HG03439 (cell line): ENCODE data around the gene RAD51B.
"Not testable (repeated sequence)": the region's sequence is repeated elsewhere in the genome, so short reads cannot be mapped to it uniquely, and the experiment has no call there.

Source experiments
- ATAC-seq: cut with Tn5 transposase; IDR thresholded peaks from one replicate; pipeline ENCODE4 v1.9.1; 2021; ENCODE audit warnings: mild to moderate bottlenecking, moderate library complexity; ENCODE audit not compliant: unreplicated experiment

The RAD51B gene

DNA sequence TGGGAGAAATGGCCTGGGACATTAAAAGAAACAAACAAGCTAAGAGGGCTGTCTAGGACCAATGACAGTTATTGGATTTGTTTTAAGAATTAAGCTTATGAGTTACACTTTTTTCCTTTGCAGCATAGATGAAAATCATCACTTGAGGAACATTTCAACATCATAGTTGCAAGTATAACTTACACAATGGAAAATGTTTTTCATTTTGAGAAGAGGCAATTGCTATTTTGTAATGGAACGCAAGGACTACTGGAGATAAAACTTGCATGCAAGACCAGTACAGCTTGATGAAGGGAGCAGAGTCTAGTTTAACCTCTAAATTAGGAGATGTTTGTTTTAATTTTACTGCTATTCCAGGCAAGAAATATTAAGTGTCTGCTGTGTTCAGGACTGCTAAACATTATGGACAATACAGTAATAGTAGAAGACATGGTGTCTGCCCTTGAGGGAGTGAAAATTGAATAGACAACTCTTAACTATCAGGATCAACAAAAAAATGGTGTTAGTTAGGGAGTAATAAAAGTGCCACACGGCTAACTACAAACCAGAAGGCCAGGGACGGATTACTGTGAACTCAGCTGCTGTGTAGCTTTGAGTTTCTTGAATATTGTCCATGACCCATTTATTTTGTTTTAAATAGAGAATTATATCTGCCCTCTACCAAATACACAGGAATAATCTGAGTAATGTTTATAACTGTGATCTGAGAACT lies 374.5 kb downstream of the RAD51B start:
- ATAC-seq = no peak

DNA sequence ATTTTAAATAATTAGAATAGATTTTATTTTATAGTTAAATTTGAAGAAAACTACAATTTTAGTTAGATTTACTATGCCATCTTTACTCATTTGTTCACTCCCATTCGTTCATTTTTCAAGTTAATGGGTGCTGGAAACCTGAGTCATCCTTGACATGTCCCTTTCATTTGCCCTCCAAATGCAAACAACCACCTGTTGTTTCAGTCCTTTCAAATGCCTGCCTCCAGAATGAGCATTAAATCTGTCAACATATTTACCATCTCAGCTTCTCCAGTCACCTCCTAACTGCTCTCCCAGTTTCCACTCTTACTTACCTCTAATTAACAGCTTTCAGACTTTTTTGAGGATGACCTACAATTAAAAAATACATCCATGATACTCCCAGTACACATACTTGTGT lies 375.5 kb downstream of the RAD51B start:
- no peak for ATAC-seq

DNA sequence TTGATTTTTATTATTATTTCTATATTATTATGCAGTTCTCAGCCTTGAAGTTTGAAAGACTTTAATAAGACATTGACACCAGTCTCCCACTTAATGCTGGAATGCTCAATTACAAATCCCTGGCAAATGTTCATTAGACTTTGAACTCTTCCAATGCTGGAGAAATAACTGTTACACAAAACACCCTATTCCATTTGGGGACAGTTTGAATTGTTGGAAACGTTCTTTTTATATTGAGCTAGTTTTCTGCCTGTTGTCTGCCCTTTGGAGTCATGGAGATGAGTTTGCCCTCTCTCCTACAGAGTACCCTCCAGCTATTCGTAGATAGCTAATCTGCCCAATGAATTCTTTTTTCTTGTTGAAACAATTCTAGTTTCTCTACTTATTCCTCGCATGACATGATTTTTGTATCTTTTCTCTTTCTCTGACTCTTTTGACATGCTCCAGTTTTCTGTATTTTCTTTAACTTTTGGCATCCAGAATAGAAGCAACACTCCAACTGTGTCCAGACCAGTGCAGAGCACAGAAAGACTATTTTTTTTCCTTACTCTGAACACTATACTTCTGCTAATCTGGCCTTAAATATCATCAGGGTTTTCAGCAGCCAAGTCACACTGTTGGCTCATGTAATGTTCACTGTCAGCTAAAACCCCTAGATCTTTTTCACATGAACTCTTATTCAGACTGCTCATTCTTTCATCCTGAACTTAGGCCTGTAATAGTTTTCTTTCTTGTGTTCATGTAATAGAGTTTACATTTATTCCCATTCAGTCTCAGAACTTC lies 379.3 kb downstream of the RAD51B start:
- no peak for ATAC-seq

DNA sequence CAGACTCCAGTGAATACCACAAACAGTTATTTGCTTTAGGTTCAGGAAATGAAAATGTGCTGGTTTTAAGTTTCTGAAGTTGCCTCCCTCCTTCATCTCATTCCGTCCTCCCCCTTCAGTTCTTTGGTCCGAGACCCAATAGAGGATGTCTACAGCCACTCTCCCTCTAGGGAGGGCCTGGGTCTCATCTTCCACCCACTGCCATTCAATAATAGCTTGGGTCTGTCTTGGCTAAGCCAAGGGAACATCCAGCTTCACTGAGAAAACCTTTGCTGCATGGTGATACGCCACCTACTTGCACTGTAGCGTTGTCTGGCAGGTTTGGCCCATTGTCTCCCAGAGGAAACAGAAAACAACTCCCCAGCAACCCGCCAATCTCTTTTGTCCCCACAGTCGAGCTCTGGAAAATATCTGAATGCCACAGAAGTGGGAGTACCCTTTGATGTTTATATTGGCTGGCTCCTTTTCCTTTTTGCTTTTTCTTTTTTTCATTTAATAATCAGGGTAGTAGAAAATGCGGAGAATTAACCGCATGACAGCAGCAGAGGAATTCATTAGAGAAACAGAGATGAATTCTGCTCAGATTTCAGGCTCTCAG lies 380.1 kb downstream of the RAD51B start:
- no peak for ATAC-seq

DNA sequence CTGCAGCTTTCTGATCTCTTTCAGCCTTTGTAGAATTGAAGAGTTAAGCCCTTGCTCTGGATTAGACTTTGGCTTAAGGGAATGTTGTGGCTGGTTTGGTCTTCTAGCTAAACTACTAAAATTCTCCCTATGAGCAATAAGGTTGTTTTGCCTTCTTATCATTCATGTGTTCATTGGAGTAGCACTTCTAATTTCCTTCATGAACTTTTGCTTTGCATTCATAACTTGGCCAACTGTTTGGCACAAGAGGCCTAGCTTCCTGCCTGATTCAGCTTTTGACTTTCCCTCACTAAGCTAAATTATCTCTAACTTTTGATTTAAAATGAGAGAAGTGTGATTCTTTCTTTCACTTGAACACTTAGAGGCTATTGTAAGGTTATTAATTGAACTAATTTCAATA lies 384.3 kb downstream of the RAD51B start:
- no peak for ATAC-seq

DNA sequence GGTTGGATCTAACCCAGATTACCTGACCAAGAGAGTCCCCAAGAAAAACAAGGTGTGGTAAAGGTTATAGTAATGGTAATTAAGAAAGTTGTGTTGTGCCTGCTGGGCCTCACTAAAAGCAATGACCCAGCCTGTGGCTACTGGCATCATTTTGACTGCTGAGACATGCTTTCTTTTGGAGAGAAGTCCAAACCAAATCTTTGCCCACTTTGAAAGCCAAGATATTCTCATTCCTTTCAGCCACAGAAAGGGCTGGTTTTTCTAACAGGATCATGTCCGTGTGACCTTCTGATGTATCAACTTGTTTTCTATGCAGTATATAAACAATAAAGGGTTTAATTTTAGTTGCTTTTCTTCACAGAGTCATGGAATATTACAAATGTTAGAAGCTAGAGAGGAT lies 388.6 kb downstream of the RAD51B start:
- no peak for ATAC-seq

DNA sequence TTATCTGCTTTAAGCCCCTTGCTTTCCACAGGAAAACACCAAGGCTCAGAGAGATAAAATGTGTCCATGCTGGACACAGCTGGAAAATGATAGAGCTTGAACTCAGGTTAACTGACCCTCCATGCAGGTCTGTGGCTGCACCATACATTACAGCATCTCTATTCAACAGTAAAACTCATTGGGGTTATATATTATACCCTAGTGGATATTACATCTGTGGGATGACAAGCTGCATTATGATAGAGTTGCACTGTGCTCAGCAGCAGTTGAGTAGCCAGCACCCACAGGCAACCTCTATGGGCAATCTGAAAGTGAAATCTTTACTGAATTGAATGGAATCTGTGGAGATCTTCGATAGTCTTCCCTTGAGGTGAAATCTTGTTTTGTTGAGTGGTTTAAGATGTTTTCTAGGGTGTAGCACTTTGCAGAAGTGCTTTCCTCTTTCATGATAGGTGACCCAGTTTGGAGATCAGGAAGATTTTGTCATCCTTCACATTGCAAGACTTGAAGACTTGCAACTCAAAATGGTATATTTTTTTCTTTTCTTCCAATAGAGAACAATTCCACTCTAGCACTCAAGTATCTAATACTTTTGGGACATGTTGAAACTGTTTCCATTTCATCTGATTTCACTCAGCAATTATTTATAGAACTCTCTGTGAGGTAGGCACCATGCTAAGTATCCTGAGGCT lies 389.2 kb downstream of the RAD51B start:
- ATAC-seq = no peak

DNA sequence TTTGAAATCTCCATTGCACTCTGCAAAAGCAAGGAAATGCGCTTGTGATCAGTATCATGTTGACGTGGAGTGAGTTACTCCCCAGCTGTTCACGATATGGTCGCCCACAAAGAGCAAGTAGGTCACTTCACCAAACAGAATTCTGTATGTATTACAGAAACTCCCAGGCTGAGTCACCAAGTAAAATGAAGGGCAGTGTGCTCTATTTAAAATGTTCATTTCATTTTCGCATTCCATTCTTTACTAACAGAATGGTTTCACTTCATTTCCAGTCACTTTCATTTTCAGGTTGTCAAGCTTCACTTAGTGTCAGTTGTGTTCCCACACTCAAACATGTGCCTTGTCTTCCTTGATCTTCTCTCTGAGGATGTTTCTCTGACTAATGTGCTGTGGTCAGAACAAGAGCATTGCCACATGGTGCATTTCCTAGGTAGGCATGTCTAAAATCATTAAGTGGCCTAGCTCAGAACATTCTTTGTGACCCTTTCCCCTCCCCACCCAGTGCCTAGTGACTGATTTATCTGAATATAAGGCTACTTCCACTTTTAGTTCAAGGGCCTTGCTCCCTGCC lies 391.2 kb downstream of the RAD51B start:
- peak; percentile 91 for ATAC-seq

DNA sequence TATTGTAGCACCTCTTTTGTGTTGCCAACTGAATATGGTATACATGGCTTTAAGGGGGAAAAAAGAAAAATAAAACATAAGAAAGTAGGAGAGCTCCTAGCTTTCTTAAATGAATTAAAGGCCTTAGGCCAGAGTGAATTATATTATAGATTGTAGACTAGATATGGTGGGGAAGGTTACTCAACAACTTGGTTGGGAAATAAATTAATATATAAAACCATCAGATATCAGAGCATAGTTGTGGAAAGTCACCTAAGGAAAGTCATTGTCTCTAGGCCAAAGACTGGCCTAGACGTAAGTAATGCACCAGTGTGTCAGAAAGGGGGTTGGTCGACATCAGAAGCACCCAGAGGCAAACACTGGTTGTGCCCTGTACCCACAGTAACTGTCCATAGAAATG lies 391.8 kb downstream of the RAD51B start:
- ATAC-seq = no peak

DNA sequence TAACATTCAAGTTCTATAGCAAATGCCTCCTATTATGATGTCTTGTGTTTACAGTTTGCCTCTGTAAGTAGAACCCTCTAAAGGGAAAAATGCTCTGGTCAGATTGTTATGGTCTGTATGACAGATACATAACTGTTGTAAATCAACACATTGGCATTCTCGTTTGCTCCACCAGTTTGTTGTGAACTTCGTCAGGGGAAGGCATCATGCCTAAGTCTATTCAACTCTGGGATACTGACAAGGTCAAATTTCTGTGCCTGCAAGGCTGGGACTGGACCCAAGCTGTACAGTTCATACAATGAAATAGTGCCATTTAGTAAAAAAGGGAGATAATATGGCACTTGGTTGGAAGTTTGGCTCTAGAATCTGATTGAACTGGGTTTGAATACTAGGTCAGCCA lies 392.3 kb downstream of the RAD51B start:
- no peak for ATAC-seq

DNA sequence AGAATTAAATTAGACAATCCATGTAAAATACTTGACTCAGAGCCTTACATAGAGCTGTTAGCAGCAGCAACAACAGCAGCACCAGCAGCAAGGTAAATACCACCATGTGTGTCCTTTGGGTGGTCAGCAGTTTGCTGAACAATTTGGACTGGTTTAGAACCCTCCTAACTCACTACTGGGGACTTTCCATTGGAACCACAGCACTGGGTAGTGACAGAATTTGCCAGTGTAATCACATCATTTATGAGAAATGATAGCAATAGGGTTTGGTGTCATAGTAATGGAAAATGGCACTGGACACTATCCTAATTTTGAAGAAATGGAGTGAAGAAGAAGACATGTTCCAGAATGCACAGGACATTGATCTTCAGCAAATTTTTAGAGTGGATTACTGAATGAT lies 392.8 kb downstream of the RAD51B start:
- ATAC-seq = no peak

DNA sequence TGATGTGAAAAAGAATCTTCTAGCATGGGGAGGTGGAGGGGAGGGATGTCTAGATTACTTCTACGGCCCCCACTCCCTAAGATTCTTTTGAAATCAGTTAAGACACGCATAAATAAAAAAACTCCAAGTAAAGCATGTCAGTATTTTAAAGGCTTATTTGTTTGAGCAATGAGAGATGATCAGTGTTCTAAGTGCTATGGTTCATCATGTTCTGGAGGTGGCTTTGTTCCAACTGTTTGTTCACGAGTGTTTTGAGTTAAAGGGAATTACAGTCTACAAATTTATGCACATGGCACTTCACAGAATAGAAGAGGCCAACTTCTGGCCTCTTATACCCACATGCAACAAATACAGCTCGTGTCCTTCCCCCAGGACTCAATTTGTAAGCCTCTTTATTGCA lies 394.9 kb downstream of the RAD51B start:
- no peak for ATAC-seq

DNA sequence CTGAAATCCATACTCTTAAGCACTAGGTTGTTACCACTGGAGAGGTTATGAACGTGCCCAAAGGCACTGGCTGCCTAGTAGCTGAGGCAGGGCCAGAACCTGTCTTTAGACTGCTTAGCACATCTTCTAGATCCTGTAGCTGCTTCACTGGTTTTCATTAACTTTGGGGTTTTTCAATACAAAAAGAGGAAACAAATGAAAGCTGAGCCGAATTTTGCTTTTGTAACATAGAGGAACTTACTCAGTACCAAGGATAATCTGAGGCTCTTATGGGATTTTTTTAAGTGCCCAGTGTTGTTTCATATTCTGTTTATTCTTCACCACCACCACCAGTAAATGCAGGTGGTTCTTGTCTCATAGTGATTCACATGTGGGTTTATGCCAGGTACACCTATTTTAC lies 396.1 kb downstream of the RAD51B start:
- ATAC-seq = no peak

DNA sequence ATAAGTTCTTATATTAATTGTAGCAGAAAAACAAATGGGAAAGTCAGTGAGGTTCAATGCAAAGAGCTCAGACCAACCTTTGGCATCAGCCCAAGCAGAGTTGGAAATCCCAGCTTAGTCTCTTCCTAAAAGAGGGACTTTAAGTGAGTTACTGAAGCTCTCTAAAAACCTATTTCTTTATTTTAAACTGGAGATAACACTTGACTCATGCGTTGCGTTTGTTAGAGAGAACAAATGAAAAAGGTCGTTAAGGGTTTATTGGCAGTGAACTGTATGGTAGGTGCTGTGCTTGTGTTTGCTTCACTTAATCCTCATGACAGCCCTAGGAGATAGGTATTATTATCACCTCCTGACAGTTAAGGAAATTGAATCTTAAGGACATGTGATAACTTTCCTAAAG lies 396.5 kb downstream of the RAD51B start:
- no peak for ATAC-seq

DNA sequence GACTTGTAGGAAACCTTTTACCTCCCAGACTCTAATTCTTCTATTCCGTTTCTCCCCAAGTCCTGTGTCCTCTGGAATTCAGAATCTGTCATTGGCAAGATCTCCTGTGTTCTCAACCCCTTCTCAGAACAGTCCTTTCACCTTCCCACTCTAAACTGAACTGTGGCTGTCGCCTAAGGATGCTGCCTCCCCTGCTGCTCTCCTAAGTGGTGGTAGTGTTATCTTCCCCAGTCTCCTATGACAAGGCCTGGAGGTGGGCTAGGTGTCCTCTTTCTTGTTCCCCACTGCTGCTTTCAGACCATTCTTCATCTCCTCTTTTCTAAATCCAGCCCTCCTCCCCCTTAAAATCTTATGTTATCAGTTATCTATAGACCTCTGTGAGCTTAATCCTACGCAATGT lies 397.4 kb downstream of the RAD51B start:
- no peak for ATAC-seq

DNA sequence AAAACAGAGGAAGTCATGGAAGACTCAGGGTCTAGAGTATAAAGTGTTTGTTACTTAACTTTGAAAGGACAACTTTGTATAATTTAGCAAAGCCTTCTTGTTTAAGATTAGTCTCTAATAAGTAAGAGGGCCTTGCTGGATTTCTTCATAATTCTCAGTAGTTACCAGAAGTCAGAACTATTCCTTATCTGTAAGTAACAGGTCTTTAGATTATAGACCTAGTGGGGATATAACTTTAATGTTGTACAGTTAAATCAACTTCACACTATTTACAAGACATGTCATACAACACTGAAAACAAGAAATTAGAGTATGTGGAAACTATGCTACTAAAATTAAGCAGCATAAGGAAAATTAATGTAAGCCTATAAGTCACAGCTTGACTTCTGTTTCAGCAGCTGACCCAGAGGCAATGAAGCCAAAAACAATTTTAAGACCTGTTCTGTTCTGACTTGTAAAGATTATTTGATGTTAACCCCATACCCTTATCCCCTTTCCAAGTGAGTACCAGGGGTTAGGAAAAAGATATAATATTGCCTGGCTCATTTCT lies 398.3 kb downstream of the RAD51B start:
- no peak for ATAC-seq

DNA sequence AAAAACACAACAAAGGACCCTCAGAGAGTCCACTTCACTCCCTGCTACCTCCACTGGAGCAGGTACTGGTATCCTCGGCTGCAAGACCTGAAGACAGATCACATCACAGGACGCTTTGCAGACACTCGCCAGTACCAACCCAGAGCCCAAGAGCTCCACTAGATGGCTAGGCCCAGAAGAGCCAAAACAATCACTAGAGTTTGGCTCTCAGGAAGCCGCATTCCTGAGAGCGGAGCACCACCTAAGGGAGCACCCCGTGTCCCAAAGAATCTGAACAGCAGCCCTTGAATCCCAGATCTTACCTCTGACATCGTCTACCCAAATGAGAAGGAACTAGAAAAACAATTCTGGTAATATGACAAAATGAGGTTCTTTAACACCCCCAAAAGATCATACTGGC lies 399.8 kb downstream of the RAD51B start:
- no peak for ATAC-seq

DNA sequence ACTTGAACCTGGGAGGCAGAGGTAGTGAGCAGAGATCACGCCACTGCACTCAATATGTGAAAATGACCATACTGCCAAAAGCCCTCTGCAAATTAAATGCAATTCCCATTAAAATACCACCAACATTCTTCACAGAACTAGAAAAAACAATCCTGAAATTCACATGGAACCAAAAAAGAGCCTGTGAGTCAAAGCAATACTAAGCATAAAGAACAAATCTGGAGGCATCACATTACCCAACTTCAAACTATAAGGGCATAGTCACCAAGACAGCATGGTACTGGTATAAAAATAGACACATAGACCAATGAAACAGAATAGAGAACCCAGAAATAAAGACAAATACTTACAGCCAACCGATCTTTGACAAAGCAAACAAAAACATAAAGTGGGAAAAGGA lies 401.5 kb downstream of the RAD51B start:
- not testable (repeated sequence) for ATAC-seq

DNA sequence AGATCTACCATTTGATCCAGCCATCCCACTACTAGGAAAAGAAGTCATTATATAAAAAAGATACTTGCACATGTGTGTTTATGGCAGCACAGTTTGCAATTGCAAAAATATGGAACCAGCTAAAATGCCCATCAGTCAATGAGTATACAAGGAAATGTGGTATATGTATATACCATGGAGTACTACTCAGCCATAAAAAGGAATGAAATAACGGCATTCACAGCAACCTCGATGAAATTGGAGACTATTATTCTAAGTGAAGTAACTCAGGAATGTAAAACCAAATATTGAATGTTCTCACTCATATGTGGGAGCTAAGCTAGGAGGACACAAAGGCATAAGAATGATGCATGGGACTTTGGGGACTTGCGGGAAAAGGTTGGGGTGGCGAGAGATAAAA lies 402.6 kb downstream of the RAD51B start:
- no peak for ATAC-seq

DNA sequence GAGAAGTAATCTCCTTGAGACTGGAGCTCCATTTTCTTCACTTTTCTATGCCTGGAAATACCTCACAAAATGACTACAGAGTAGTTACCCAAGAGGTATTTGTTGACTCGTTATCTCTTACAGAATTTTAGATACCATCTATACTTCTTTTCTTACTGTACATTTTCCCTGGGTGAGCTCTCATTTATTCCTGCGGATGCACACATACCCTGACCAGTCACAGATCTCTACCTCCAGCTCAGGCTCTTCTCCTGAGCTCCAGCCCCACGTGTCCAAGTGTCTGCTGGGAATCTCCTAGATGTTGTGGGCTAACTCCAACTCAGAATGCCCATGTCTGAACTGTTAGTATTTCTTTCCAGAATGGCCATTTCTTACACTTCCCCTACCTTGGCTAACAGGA lies 403.1 kb downstream of the RAD51B start:
- ATAC-seq = no peak

DNA sequence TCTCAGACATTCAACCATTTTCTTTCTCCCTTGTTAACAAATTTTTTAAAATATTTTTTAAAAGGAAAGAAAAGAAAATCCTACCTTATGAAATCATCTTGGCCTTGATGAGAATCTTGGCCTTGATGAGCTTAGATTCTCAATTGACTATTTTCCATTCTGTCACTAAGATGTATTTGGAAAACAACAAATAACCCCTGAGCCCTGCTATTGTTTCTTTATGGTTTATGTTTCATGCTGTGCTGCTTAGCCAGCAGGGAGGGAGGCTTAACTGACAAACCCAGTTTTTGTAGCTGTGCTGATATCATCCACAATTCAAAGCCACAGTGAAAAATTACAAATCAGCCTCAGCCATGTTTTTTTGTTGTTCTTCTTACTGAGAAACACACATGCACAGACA lies 404.1 kb downstream of the RAD51B start:
- ATAC-seq = no peak
